Cortex of kidney (tissue), 1 donor: Measurements from ENCODE around the gene SCGN.
"Not testable (repeated sequence)": the region's sequence is repeated elsewhere in the genome, so short reads cannot be mapped to it uniquely, and the experiment has no call there.

Experiments
- DNase-seq: peaks from one replicate; lab custom pipeline; 2025; lab: John Stamatoyannopoulos, UW

Gene SCGN

DNA sequence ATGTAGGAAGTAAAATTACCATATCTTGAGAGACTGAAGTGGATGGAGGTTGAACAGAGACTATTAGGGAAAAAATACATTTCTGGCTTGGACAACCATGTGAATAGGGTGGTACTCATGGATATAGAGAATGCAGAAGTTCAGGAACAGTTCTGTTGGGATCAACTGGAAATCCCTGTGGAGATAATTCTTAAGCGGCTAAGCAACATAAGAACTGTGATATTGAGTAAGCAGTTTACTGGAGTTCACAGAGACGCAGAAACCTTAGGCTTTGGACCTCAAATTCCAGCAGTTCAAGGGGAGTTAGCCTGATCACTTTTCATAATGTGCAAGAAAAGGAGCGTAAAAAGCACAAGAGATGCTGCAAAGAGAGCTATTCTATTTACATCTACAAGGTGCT, 78.9 kb downstream of the SCGN start:
- DNase-seq, result no peak

DNA sequence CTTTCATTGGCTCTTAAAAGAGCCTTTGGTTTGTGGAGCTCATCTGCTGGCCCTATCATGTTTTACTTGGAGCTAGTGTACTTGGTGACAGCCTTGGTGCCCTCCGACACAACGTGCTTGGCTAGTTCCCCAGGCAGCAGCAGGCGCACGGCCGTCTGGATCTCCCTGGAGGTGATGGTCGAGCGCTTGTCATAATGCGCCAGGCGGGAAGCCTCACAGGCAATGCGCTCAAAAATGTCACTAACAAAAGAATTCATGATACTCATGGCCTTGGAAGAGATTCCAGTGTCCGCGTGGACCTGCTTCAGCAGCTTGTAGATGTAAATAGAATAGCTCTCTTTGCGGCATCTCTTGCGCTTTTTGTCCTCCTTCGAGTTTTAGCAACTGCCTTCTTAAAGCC, 79.7 kb downstream of the SCGN start:
- DNase-seq, result no peak

DNA sequence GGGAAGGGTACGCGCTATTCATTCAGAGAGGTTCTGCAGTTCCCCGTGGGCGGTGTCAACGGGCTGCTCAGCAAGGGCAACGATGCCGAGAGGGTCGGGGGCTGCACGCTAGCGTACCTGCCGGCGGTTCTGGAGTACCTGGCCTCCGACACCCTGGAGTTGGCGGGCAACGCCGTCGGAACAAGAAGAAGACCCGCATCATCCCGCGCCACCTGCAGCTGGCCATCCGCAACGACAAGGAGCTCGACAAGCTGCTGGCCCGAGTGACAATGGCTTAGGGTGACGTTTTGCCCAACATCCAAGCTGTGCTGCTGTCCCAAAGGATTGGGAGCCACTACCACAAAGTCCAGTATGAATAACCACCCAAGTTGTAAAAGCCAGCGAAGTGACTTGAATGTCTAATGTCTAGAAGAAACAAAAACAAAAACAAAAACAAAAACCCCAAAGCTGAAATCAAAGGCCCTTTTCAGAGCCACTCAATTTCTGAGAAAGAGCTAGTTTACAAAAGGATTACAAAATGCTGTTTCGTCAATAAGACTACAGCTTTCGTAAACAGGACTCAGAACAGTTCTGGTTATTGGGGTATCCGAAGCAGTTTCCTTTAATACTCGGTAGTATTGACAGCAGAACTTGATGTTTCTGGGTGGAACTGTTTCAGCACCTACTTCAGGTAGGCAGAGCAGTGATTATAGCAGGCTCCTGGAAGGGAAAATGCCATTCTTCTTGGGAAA, 80.6 kb downstream of the SCGN start:
- no peak for DNase-seq

DNA sequence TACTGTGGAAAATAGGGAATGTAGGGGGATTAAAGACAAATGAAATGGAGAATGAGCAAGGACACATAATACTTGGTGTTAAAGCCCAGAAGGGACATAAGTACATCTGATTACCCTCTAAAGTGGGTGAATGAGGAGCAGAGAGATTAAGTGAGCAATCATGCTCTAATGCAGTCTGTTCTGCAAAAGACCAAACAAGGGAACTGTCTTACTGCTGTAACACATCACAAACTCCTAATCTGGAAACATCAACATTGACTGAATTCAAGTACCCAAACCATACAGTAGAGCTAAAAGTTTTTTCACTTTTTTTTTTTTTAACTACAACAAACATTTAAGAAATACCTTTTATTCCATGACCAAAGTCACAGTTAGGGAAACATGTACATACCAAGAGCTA, 83.2 kb downstream of the SCGN start:
- DNase-seq, result no peak

DNA sequence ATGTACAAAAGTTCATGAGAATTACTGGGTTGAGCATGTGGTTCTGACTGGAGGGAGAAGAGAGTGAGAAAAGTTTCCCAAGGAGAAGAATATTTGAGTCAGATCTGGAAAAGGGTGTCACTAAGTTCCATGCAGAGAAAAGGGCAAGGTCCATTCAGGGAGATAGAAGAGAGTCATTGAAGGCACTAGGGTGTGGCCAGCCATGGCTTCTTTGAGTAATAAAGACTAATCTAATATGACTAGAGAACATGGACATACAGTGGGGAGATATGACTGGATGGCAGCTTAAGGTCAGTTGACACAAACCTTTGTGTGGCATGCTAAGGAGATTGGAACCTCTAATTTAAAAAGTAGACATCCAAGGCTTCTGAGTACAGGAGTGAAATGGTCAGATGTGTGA, 91.9 kb downstream of the SCGN start:
- DNase-seq, result no peak

DNA sequence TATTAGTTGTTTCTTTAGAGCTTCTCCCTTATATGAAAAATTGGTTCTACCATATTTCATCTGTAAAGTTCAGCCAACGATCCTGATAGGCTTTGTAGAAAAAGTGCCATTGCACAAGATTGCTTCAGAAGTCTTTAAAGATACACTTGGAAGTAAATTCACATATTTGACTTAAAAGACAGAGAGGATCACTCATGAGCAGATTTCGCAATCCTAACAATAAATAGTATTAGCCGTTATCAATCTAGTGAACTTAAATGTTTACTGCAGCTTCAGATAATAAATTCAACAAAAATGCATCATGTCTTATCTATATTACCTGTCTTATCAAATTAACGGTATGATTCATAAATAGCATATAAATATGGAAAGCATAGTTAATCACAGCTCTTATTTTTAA, 93.8 kb downstream of the SCGN start:
- DNase-seq, result no peak

DNA sequence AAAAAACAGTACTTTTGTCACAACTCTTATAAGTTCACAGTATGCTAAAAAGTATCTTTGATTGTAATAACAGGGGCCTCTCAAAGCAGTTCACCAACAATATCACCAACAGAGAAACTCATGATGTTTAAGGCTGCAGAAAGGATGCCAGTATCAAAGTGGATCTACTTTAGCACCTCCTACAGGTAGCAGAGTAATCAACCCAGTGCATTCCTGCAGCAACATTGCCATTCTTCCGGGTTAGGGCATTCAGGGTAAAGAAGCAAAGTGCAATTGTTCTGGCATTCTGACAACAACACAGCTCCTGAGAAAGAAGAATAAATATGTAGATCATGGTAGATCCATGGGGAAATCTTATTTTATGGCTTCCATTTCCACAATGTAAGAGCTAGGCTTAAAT, 95.0 kb downstream of the SCGN start:
- DNase-seq, result no peak

DNA sequence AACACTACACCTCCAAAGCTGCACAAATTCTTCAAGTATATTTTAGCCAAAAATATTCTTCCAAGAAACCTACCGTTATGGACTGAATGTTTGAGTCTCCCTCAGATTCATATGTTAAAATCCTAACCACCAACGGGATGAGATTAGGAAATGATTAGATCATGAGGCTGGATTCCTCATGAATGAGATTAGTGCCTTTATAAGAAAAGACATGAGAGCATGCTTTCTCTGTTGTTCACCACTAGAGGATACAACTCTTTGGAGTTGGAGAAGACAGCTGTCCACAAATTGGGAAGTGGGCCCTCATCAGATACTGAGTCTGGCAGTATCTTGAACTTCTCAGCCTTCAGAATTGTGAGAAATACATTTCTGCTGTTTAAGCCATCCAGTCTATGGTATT, 95.5 kb downstream of the SCGN start:
- no peak for DNase-seq

DNA sequence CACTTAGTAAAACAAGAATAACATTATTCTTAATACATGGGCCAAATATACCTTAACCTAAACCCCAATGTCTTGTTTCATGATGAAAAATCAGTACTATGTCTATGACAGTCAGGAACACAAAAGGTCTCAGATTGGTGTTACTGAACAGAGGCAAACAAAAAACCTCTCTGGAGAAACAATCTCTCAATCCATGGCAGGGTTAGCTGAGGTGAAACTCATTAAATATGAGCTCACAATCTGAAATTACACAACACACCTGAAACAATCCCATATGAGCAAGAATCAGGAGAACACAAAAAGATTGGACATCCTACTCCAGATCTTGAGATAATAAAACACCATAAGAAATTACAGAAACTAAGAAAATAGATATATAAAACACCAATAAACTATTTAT, 96.0 kb downstream of the SCGN start:
- no peak for DNase-seq

DNA sequence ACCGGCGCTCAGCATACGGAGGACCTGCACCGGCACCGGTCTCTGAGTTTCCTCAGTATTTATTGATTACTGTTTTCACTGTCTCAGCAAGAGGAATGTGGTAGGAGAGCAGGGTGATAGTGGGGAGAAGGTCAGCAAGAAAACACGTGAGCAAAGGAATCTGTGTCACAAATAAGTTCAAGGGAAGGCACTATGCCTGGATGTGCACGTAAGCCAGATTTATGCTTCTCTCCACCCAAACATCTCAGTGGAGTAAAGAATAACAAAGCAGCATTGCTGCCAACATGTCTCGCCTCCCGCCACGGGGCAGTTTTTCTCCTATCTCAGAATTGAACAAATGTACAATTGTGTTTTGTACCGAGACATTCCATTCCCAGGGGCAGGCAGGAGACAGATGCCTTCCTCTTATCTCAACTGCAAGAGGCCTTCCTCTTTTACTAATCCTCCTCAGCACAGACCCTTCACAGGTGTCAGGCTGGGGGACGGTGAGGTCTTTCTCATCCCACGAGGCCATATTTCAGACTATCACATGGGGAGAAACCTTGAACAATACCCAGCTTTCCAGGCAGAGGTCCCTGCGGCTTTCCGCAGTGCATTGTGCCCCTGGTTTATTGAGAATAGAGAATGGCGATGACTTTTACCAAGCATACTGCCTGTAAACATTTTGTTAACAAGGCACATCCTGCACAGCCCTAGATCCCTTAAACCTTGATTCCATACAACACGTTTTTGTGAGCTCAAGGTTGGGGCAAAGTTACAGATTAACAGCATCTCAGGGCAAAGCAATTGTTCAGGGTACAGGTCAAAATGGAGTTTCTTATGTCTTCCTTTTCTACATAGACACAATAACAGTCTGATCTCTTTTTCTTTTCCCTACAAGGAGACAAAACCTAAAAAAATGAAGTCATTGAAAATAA, 96.8 kb downstream of the SCGN start:
- DNase-seq, result not testable (repeated sequence)

DNA sequence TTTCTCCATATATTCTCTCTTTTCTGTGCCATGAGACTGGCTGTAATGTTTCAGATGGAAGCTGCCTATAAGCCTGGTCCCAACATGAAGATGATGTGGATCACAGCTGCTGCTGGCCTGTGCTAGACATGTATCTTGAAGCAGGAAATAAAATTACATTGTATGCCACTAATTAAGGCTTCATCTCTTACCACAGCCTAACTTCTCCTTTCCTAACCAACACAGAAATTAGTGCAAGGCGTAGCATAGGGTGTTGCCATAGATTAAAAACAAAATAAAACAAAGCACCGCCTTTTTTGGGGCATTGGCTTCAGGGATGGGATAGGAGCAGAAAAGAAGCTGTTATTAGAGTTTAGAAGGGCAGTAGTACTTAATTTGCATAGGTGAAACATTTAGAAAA, 97.8 kb downstream of the SCGN start:
- DNase-seq, result no peak

DNA sequence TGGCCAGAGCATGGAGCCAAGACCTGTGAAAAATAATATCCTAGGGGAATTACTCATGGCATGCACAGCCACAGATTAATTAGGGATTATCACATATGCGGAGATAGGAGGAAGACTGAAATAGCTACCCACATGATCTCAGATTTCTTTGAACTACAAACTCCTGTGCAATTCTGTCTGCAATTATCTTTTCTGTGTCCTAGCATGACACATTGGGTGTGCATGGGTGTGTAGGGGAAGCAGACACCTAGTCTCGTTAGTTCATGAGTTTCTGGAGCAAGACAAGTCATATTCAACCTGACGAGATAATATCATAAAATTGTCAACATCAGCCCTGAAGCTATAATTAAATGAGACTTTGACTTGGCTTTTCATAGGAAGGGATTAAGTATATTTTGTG, 98.9 kb downstream of the SCGN start:
- no peak for DNase-seq
